ENCODE measurements around the gene DLG1. TPM values are rescaled to one million over a fixed set of nuclear protein-coding genes. Genes with fewer than 3 reads are reported as not detected.

DLG1 gene
- total and polyA plus RNA-seq, 9 of the 15 experiments (the other 6 are each of a cell fraction or from before 2014, with no cell fraction given) = 9.4 to 63.5 (median 43.6) TPM

DNA sequence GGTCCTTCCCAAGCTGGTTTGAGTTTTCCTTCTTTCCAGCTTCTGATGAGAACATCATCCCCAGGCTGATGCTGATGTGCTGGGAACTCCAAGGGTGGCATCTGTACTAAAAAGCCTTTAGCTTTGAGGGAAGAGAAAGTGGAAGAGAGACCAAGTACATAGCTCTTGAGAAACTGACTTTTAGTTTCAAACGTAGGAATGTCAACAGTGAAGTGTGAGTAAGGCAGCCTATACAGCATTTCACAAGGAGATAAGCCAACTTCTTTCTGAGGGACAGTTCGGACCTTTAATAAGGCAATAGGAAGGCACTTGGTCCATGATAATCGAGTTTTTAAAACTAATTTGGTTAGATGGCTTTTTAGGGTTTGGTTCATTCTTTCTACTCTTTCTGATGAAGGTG lies 53.7 kb downstream of the DLG1 start:
- Histone ChIP-seq H2AFZ (ENCODE audit: low read depth, low read length) (no peak overlapping the region), H3K27me3 (ENCODE audit: control insufficient read depth in 2 of 2, insufficient read depth in 2 of 2, low read length in 2 of 2) (no peaks in the 10 kb centered on the region), H3K9me3 (replicated peaks; ENCODE audit: control insufficient read depth, insufficient read depth, low read depth, low read length) (peaks cover 35% of the 10 kb centered on the region), H3K36me3 (ENCODE audit: control insufficient read depth, insufficient read depth, low read length) (peaks cover 23% of the 10 kb centered on the region), H3K4me2 (ENCODE audit: insufficient read depth, low read length) (no peak overlapping the region), H3K4me3 (no peak overlapping the region), H3K9me1 (ENCODE audit: control insufficient read depth, insufficient read depth, low read length) (no peaks in the 10 kb centered on the region), H3K79me2 (ENCODE audit: control insufficient read depth, insufficient read depth, low read length) (peaks cover 79% of the 10 kb centered on the region), H3K9ac (ENCODE audit: insufficient read depth in 1 of 2, low read depth in 2 of 2, low read length in 2 of 2) (no peak overlapping the region), H3K4me1 (replicated peaks in 1 of 2; ENCODE audit: control insufficient read depth in 2 of 2, insufficient read depth in 2 of 2, low read length in 2 of 2) (no peaks in the 10 kb centered on the region; a peak in 1 of 5 replicates), H3K27ac (ENCODE audit: extremely low read depth, low read depth, low read length) (no peak overlapping the region), H4K20me1 (replicated peaks; ENCODE audit: control insufficient read depth, insufficient read depth, low read length) (no peaks in the 10 kb centered on the region)
- POLR2A ChIA-PET = no interaction called here
- CTCF ChIA-PET (ENCODE audit: low intra/inter-chr PET ratio) = no interaction called here
- no peak for FAIRE-seq
- ATAC-seq = no peak
- no TSS peak for BruUV-seq (replicated peaks)
- intact Hi-C loops (cut with micrococcal nuclease) = no loop called here
- in situ Hi-C loops (cut with MboI) = no loop called here
- no peak for TF ChIP-seq TCF3 (CRISPR knock-in tag; IDR thresholded peaks at IDR 0.05)
- no peak for TF ChIP-seq NCOA6 (IDR thresholded peaks at IDR 0.05)
- no peak for TF ChIP-seq PHB2 (IDR thresholded peaks at IDR 0.05; ENCODE audit: low read depth)
- no peak for TF ChIP-seq ZNF764 (CRISPR knock-in tag; IDR thresholded peaks at IDR 0.05; ENCODE audit: low read depth)
- TF ChIP-seq KLF6 (CRISPR knock-in tag; IDR thresholded peaks at IDR 0.05; ENCODE audit: borderline replicate concordance) = no peak
- no peak for TF ChIP-seq EGR1 (conservative IDR thresholded peaks at IDR 0.05)
- TF ChIP-seq NR2F6 (CRISPR knock-in tag; IDR thresholded peaks at IDR 0.05) = no peak
- TF ChIP-seq DMBX1 (CRISPR knock-in tag; IDR thresholded peaks at IDR 0.05; ENCODE audit: borderline replicate concordance) = no peak
- TF ChIP-seq, protein P1, sequence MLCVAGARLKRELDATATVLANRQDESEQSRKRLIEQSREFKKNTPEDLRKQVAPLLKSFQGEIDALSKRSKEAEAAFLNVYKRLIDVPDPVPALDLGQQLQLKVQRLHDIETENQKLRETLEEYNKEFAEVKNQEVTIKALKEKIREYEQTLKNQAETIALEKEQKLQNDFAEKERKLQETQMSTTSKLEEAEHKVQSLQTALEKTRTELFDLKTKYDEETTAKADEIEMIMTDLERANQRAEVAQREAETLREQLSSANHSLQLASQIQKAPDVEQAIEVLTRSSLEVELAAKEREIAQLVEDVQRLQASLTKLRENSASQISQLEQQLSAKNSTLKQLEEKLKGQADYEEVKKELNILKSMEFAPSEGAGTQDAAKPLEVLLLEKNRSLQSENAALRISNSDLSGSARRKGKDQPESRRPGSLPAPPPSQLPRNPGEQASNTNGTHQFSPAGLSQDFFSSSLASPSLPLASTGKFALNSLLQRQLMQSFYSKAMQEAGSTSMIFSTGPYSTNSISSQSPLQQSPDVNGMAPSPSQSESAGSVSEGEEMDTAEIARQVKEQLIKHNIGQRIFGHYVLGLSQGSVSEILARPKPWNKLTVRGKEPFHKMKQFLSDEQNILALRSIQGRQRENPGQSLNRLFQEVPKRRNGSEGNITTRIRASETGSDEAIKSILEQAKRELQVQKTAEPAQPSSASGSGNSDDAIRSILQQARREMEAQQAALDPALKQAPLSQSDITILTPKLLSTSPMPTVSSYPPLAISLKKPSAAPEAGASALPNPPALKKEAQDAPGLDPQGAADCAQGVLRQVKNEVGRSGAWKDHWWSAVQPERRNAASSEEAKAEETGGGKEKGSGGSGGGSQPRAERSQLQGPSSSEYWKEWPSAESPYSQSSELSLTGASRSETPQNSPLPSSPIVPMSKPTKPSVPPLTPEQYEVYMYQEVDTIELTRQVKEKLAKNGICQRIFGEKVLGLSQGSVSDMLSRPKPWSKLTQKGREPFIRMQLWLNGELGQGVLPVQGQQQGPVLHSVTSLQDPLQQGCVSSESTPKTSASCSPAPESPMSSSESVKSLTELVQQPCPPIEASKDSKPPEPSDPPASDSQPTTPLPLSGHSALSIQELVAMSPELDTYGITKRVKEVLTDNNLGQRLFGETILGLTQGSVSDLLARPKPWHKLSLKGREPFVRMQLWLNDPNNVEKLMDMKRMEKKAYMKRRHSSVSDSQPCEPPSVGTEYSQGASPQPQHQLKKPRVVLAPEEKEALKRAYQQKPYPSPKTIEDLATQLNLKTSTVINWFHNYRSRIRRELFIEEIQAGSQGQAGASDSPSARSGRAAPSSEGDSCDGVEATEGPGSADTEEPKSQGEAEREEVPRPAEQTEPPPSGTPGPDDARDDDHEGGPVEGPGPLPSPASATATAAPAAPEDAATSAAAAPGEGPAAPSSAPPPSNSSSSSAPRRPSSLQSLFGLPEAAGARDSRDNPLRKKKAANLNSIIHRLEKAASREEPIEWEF (CRISPR knock-in tag; IDR thresholded peaks at IDR 0.05) = no peak
- TF ChIP-seq ARID1B (IDR thresholded peaks at IDR 0.05) = no peak
- no peak for TF ChIP-seq TCF7 (IDR thresholded peaks at IDR 0.05; ENCODE audit: borderline replicate concordance)
- no peak for TF ChIP-seq TAF1 (IDR thresholded peaks at IDR 0.05; ENCODE audit: control insufficient read depth, extremely low read depth, insufficient read depth, low read length, severe bottlenecking)
- no peak for TF ChIP-seq ARHGAP35 (IDR thresholded peaks at IDR 0.05; ENCODE audit: partially characterized antibody)
- no peak for TF ChIP-seq CSDE1 (IDR thresholded peaks at IDR 0.05)
- no peak for TF ChIP-seq ZNF146 (CRISPR knock-in tag; IDR thresholded peaks at IDR 0.05; ENCODE audit: unreplicated experiment)
- TF ChIP-seq SETDB1 (IDR thresholded peaks at IDR 0.05; ENCODE audit: low read length) = no peak
- TF ChIP-seq, protein P2, sequence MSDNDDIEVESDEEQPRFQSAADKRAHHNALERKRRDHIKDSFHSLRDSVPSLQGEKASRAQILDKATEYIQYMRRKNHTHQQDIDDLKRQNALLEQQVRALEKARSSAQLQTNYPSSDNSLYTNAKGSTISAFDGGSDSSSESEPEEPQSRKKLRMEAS (CRISPR knock-in tag; IDR thresholded peaks at IDR 0.05) = no peak
- no peak for TF ChIP-seq ZC3H11A (IDR thresholded peaks at IDR 0.05; ENCODE audit: low read depth, low read length)
- WGBS (ENCODE audit: insufficient coverage, low coverage, missing lambda C conversion rate) = 79% methylated on average over 3 of the region's 3 CpGs
- no peak for DNase-seq (ENCODE audit: extremely low read depth in 1 of 4, low spot score in 3 of 4)
